ENCODE results near the gene SAMD9L.

Gene SAMD9L

GRCh38 chr7:93148144-93148543, at the start of gene SAMD9L:
SAMD9L (minus strand) TSS chr7:93148385; CDS start chr7:93135971, 12,414 bp downstream.
- DNase-seq = peak; percentile 24

GRCh38 chr7:93196336-93196735, 48.2 kb upstream of the SAMD9L start:
- DNase-seq = no peak

- DNase-seq = no peak
Measured at GRCh38 chr7:93194386-93194785, 46.2 kb upstream of the SAMD9L start.

GRCh38 chr7:93188870-93189634, 40.9 kb upstream of the SAMD9L start:
- DNase-seq = no peak

GRCh38 chr7:93185303-93186027, 37.3 kb upstream of the SAMD9L start:
- DNase-seq = no peak

GRCh38 chr7:93179173-93179572, 31.0 kb upstream of the SAMD9L start:
- DNase-seq = no peak

- DNase-seq = no peak
Measured at GRCh38 chr7:93178213-93178612, 30.0 kb upstream of the SAMD9L start.

GRCh38 chr7:93176992-93177580, 28.9 kb upstream of the SAMD9L start:
- DNase-seq = no peak

- DNase-seq = no peak
Measured at GRCh38 chr7:93175219-93175618, 27.0 kb upstream of the SAMD9L start.

GRCh38 chr7:93172683-93173082, 24.5 kb upstream of the SAMD9L start:
- no peak for DNase-seq

- no peak for DNase-seq
Measured at GRCh38 chr7:93171606-93172226, 23.5 kb upstream of the SAMD9L start.

GRCh38 chr7:93165447-93165846, 17.3 kb upstream of the SAMD9L start:
- DNase-seq = no peak

- no peak for DNase-seq
Measured at GRCh38 chr7:93164766-93165165, 16.6 kb upstream of the SAMD9L start.

- DNase-seq = no peak
Measured at GRCh38 chr7:93161181-93161762, 13.1 kb upstream of the SAMD9L start.

- DNase-seq = no peak
Measured at GRCh38 chr7:93160410-93160809, 12.2 kb upstream of the SAMD9L start.

GRCh38 chr7:93159490-93159889, 11.3 kb upstream of the SAMD9L start:
- no peak for DNase-seq

GRCh38 chr7:93156884-93157283, 8.7 kb upstream of the SAMD9L start:
- no peak for DNase-seq

- no peak for DNase-seq
Measured at GRCh38 chr7:93150200-93150835, 2.1 kb upstream of the SAMD9L start.

- DNase-seq = no peak
Measured at GRCh38 chr7:93148727-93149126, 542 bp upstream of the SAMD9L start.

- peak; percentile 51 for DNase-seq
Measured at GRCh38 chr7:93147363-93147762, 822 bp downstream of the SAMD9L start.

GRCh38 chr7:93146472-93147141, 1.6 kb downstream of the SAMD9L start:
- no peak for DNase-seq

GRCh38 chr7:93146036-93146435, 2.1 kb downstream of the SAMD9L start:
- DNase-seq = no peak
